ENCODE measurements around the gene BTN1A1.

DNA sequence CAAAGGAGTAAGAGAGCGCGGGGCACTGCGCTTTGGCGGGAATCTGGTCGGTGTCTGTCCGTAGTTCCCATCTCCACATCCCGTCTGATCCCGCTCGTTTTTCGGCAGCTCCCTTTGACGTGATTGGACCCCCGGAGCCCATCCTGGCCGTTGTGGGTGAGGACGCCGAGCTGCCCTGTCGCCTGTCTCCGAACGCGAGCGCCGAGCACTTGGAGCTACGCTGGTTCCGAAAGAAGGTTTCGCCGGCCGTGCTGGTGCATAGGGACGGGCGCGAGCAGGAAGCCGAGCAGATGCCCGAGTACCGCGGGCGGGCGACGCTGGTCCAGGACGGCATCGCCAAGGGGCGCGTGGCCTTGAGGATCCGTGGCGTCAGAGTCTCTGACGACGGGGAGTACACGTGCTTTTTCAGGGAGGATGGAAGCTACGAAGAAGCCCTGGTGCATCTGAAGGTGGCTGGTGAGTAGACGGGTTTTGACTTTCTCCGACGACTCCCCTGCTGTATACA is 1.4 kb downstream of the BTN1A1 start:
- TF ChIP-seq SUZ12 (IDR thresholded peaks at IDR 0.05; ENCODE audit: extremely low read depth, insufficient read depth, insufficient read length) (no peak), YY1 (IDR thresholded peaks at IDR 0.05; ENCODE audit: insufficient read depth, insufficient read length) (no peak), ZNF274 (IDR thresholded peaks at IDR 0.05; ENCODE audit: low read depth, low read length) (no peak)
